Cerebellar cortex (tissue), 1 donor: Measurements from ENCODE around the gene MAGEB6.
"Not testable (repeated sequence)": the region's sequence is repeated elsewhere in the genome, so short reads cannot be mapped to it uniquely, and the experiment has no call there.

Experiments used
- DNase-seq: peaks from one replicate; pipeline ENCODE4 v3.0.0-alpha.2; 2015; ENCODE audit warnings: low spot score

The MAGEB6 gene, protein sequence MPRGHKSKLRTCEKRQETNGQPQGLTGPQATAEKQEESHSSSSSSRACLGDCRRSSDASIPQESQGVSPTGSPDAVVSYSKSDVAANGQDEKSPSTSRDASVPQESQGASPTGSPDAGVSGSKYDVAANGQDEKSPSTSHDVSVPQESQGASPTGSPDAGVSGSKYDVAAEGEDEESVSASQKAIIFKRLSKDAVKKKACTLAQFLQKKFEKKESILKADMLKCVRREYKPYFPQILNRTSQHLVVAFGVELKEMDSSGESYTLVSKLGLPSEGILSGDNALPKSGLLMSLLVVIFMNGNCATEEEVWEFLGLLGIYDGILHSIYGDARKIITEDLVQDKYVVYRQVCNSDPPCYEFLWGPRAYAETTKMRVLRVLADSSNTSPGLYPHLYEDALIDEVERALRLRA

DNA sequence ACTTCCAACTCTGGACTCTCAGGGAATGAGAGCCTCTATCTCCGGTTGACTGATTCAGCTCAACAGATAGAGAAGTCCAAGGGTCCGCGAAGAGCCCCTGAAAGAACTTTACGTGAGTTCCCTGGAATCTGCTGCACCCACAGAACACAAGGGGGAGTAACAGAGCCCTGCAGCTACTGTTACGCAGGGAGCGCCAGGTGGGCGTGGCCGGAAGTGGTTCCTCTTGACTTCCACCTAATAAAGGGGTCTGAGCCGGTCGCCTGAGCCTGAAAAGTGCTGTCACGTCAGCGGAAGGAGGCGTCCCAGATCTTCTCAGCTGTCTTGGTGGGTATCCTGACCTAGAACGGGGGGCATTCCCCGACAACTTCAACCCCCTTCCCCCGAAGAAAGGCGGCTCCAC, at the start of gene MAGEB6:
Gene MAGEB6 (plus strand): TSS at position 237 of the 400 bp plus-strand sequence. CDS start 1,407 bp downstream, outside the sequence.
- DNase-seq: no peak

DNA sequence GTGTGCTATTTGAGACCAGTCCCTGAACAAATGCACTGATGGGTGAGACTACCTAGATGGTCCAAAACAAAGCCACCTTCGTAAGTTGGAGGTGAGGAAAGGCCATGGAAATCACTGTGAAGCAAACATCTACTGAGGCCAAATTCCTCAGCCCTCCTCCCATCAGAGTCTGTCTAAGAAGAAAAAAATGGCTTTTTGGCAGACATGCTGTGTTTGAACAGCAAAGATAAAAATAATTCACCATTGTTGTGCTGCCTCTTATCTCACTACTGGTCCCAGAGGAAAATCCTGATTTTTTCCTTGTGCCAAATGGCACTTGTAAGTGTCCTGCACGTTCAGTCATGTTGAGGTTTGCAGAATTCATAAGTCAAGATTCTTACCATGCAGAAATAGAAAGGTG, 46.2 kb upstream of the MAGEB6 start:
- DNase-seq: no peak

DNA sequence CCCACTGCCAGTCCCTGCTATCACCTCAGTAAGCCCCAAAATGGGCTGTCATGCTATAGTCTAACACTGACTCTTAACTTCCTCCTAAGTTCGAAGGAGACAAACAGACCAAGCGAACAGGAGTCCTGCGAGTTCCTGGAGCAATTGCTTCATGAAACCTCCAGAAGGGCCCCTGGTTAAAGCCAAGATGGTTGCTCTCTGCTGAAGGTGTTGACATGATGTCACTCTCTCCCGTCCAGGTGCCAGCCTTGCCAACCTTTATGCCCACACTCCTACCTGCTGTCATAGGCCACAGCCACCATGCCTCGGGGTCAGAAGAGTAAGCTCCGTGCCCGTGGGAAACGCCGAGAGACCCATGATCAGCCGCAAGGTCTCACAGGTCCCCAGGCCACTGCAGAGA, 31.9 kb upstream of the MAGEB6 start, which contains the start of gene MAGEB6B:
Gene MAGEB6B (plus strand): TSS at position 301 of the 400 bp plus-strand sequence. CDS start 0 bp downstream, at position 301.
- no peak for DNase-seq

DNA sequence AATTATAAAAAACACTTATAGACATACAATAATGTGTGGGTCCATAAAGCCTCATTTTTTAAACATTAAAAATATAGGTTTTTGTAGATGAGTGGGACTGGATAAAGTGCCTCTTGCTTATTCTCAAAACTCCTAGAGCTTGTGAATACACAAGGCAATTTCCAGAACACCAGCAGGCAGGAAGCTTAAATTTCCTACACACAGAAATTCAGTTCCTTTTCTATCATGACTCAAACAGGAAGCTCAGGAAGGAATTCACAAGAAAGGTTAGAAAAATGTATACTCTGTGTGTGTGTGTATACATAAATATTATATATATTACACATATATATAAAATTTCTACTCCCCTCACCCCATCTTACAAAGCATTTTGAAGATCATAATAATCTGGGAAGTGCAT, 11.3 kb downstream of the MAGEB6 start:
- no peak for DNase-seq

DNA sequence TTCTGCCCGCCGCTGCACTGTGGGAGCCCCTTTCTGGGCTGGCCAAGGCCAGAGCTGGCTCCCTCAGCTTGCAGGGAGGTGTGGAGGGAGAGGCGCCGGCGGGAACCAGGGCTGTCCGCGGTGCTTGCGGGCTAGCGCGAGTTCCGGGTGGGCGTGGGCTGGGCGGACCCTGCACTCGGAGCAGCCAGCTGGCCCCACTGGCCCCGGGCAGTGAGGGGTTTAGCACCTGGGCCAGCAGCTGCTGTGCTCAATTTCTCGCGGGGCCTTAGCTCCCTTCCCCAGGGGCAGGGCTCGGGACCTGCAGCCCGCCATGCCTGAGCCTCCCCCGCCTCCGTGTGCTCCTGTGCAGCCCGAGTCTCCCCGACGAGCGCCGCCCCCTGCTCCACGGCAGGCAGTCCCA, 12.5 kb downstream of the MAGEB6 start:
- not testable (repeated sequence) for DNase-seq

DNA sequence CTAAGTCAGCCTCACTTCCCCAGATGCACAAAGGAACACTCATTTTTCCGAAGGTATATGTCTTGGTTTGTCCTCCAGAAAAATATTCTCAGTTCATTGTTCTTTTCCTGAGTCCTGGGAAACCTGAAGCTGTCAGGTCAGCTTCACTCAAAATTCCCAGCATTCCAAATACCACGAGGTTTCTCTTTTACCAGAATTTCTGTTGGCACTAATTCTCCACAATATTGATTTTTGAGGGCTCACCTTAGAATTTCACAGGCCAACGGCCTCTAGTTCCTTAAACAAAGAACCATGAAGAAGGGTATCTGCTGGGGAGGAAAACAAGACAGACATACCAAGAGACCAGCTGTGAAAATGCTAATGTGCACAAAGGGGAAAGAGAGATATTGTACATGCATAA, 15.8 kb downstream of the MAGEB6 start:
- DNase-seq: no peak

DNA sequence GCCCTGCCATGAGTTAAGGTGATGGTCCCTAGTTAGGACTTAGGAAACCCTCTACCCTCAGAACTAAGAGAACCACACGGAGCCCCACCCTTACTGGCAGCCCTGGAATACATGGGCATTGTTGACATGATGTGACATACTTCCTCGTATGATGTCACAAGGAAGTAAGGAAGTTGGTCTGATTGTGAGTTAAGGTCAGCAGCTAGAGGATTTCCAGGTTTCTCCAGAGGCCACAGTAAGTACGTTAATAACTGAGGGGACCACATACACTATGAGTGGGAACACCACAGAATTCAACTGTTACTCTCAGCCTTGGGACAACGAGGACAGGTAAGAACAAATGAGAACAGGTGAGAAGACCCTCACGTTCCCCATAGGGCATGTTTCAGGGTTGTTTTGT, 23.6 kb downstream of the MAGEB6 start, which contains the start of gene MAGEB5:
Gene MAGEB5 (plus strand): TSS at position 301 of the 400 bp plus-strand sequence. CDS start 1,133 bp downstream, outside the sequence.
- no peak for DNase-seq

DNA sequence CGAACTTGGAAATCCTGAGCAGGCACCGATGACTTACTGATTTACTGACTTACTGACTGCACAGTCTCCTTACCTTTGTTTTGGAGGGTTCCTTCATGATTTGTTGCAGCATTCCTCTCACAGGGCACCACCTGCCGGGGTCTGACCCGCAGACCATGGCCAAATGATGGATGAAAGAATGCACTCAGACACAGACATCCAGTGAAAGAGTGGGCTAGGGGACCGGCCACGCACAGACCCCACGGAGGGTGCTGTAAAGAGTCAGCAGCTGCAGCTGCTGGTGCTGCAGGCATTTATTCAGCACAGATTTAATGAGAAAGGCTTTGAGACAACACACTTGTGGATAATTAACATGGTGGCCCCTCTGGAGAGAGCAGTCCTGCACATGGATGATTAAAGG, 27.1 kb downstream of the MAGEB6 start:
- no peak for DNase-seq

DNA sequence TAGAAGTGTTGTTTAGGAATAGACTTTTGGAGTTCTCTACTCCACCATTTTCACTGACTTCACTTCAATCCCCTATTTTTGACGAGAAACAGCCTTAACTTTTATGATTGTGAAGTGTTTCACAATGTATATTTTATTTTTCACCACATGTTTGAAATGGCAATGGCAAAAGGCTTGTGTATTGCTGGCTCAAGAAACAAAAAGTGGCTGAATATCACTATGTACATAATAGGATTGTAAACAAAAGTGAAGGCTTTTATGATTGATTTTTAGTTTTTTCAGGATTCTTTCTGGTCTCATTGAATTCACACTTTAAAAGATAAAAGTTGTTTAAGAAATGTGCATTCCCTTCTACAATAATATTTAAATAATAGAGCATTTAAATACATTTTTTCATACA, 41.9 kb downstream of the MAGEB6 start:
- no peak for DNase-seq
